C4-2B (cell line): ENCODE data around the gene SLC25A48.

ENCODE experiments used
- ZFX ChIP-seq: fragments of 450-650 bp; IDR thresholded peaks from 2 replicates; pipeline ENCODE4 v1.6.1; 2017
- TF ChIP-seq, protein P1 (sequence below): fragments of 450-650 bp; conservative IDR thresholded peaks from 2 replicates; pipeline ENCODE4 v1.5.1; 2017; ENCODE audit warnings: mild to moderate bottlenecking

DNA sequence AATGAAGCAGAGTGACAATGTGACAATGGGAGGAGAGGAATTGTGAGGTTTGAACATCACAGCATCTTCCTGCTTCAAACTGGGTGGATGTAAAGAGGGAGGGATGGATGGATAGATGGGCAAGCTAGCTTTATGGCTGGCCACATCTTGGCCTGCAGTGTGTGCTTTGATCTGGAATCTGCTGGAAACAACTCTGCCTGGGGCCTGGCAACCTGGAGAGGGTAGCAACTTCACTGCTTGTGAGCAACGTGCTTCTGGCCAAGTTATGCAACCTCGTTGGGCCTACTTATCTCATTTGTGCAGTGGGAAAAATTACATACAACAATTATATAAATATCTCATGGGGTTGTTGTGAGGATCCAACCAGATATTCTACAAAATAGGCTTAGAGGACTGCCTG, 55.8 kb downstream of the SLC25A48 start:
- TF ChIP-seq, protein P1, sequence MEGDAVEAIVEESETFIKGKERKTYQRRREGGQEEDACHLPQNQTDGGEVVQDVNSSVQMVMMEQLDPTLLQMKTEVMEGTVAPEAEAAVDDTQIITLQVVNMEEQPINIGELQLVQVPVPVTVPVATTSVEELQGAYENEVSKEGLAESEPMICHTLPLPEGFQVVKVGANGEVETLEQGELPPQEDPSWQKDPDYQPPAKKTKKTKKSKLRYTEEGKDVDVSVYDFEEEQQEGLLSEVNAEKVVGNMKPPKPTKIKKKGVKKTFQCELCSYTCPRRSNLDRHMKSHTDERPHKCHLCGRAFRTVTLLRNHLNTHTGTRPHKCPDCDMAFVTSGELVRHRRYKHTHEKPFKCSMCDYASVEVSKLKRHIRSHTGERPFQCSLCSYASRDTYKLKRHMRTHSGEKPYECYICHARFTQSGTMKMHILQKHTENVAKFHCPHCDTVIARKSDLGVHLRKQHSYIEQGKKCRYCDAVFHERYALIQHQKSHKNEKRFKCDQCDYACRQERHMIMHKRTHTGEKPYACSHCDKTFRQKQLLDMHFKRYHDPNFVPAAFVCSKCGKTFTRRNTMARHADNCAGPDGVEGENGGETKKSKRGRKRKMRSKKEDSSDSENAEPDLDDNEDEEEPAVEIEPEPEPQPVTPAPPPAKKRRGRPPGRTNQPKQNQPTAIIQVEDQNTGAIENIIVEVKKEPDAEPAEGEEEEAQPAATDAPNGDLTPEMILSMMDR, result no peak
- TF ChIP-seq ZFX, result no peak
